D341Med (cell line): ENCODE results near the gene C10orf53.
"Not testable (repeated sequence)": the region's sequence is repeated elsewhere in the genome, so short reads cannot be mapped to it uniquely, and the experiment has no call there.

Experiments used
- DNase-seq: peaks from one replicate; pipeline ENCODE4 v3.0.0; 2012; ENCODE audit warnings: low spot score

C10orf53 gene

GRCh38 chr10:49688261-49688846 lies 8.9 kb downstream of the C10orf53 start:
- DNase-seq, result peak; percentile 14

- DNase-seq, result peak; percentile 30
Observed at GRCh38 chr10:49688920-49689319, 9.5 kb downstream of the C10orf53 start.

GRCh38 chr10:49689882-49690510 lies 10.5 kb downstream of the C10orf53 start:
- no peak for DNase-seq

GRCh38 chr10:49690698-49691356 lies 11.4 kb downstream of the C10orf53 start:
- no peak for DNase-seq

GRCh38 chr10:49691588-49691987 lies 12.1 kb downstream of the C10orf53 start:
- DNase-seq, result no peak

- DNase-seq, result no peak
Observed at GRCh38 chr10:49694466-49694865, 15.0 kb downstream of the C10orf53 start.

- DNase-seq, result no peak
Observed at GRCh38 chr10:49696311-49696710, 16.9 kb downstream of the C10orf53 start.

- no peak for DNase-seq
Observed at GRCh38 chr10:49698679-49699078, 19.2 kb downstream of the C10orf53 start.

GRCh38 chr10:49700211-49700610 lies 20.8 kb downstream of the C10orf53 start:
- DNase-seq, result no peak

GRCh38 chr10:49700997-49701396 lies 21.5 kb downstream of the C10orf53 start:
- DNase-seq, result no peak

GRCh38 chr10:49707585-49707984 lies 28.1 kb downstream of the C10orf53 start:
- DNase-seq, result no peak

GRCh38 chr10:49709934-49710333 lies 30.5 kb downstream of the C10orf53 start:
- no peak for DNase-seq

GRCh38 chr10:49710966-49711365 lies 31.5 kb downstream of the C10orf53 start:
- no peak for DNase-seq

GRCh38 chr10:49711481-49711880 lies 32.0 kb downstream of the C10orf53 start:
- no peak for DNase-seq

GRCh38 chr10:49713266-49713665 lies 33.8 kb downstream of the C10orf53 start:
- DNase-seq, result no peak

- DNase-seq, result not testable (repeated sequence)
Observed at GRCh38 chr10:49715157-49715556, 35.7 kb downstream of the C10orf53 start.

GRCh38 chr10:49726593-49726992 lies 47.1 kb downstream of the C10orf53 start:
- DNase-seq, result no peak

GRCh38 chr10:49733866-49734265 lies 54.4 kb downstream of the C10orf53 start:
- DNase-seq, result no peak

- peak; percentile 30 for DNase-seq
Observed at GRCh38 chr10:49734676-49735075, 55.2 kb downstream of the C10orf53 start.

- DNase-seq, result peak; percentile 34
Observed at GRCh38 chr10:49735161-49735560, 55.7 kb downstream of the C10orf53 start.

- peak; percentile 23 for DNase-seq
Observed at GRCh38 chr10:49735848-49736563, 56.6 kb downstream of the C10orf53 start.

GRCh38 chr10:49736564-49737113 lies 57.2 kb downstream of the C10orf53 start:
- peak; percentile 19 for DNase-seq
